SK-N-DZ (cell line): ENCODE data around the gene CUTA. TPM values are rescaled to one million over a fixed set of nuclear protein-coding genes. Genes with fewer than 3 reads are reported as not detected.

Experiments
- DNase-seq: peaks from one replicate; pipeline ENCODE4 v3.0.0-alpha.2; 2015; ENCODE audit warnings: low spot score
- polyA plus RNA-seq, 2 experiments: library from polyadenylated mRNA; depleted of rRNA; stranded (reverse); fragments of >200 nt; gene quantifications; 2 replicates each; pipeline ENCODE4 v1.2.3, GENCODE V29; 2014

Gene CUTA, protein sequence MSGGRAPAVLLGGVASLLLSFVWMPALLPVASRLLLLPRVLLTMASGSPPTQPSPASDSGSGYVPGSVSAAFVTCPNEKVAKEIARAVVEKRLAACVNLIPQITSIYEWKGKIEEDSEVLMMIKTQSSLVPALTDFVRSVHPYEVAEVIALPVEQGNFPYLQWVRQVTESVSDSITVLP
- polyA plus RNA-seq (2014; cell fraction: cytosol; rRNA removed), result 267 and 272 TPM in 2 replicates
- polyA plus RNA-seq (2014; cell fraction: nucleus; rRNA removed), result 200 and 234 TPM in 2 replicates

DNA sequence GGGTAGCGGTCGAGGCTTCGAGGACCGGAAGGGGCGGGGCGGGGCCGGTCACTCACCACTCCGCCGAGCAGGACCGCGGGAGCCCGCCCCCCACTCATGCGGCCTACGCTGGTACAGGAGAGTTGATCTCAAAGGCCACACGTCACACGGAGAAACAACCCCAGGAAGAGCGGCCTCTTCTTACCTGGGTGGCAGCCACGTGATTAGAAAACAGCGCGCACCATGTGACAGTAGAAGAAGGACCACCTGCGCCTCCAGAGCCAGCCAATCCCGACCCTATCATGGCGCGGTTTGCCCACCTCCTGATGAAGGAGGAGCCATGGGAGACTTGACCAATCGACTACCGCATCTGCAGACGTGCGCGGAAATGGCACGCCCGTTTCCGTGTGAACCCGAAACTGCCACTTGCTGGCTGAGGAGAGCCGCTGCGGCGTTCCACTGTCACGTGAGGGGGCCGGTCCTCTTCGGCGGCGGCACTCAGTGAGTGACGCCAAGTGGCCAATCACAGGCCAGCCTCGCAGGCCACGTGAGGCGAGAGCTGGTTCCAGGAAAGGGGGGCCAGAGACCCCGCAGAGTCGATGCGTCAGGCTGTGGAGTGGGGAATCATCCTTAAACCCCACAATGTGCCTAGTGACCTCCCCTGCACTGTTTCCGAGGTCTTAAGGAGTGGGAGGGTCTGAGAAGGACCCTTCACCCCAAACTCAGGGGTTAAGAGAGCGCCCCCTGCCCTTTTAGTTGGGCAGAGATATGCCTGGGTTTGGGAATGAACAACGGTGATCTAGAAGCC lies at the start of gene CUTA:
CUTA (minus strand) TSS at position 205 of the 787 bp plus-strand sequence; CDS start at position 98, 107 bp downstream.
- peak; percentile 99 for DNase-seq

DNA sequence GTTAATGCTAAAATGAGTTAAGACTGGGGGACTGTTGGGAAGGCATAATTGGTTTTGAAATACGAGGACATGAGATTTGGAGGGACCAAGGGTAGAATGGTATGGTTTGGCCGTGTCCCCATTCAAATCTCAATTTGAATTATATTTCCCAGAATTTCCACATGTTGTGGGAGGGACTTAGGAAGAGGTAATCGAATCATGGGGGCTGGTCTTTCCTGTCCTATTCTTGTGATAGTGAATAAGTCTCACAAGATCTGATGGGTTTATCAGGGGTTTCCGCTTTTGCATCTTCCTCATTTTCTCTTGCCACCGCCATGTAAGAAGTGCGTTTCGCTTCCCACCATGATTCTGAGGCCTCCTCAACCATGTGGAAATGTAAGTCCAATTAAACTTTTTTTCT lies 49.2 kb upstream of the CUTA start:
- DNase-seq, result no peak

DNA sequence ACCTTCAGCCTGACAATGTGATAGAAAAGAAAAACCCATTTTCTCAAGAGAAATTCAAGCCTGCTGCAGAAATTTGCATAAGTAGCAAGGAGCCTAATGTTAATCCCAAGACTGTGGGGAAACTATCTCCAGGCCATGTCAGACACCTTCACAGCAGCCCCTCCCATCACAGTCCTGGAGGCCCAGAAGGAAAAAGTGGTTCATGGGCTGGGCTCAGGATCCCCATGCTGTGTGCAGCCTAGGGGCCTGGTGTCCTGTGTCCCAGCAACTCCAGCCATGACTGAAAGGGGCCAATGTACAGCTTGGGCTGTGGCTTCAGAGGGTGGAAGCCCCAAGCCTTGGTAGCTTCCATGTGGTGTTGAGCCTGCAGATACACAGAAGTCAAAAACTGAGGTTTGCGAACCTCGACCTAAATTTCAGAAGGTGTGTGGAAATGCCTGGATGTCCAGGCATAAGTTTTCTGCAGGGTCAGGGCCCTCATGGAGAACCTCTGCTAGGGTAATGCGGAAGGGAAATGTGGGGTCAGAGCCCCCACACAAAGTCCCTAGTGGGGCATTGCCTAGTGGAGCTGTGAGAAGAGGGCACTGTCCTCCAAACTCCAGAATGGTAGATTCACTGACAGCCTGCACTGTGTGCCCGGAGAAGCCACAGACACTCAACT lies 48.3 kb upstream of the CUTA start:
- no peak for DNase-seq

DNA sequence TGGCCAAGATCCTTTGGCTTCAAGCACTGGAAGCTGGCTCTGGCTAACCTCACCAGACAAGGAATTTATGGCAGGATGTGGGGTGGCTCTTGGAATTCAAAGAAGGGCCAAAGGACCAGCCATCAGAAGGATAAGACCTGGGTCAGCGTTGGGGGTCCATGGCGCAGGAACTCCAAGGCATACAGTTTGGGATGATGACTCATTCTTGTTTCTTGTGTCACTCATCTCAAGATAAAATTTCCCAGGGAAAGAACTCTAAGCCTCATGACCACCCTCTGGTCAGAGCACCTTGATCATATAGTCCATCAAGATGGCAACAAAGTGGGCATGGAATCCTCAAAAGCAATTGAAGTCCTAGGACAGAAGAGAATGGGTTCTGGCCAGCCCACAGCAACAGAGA lies 41.3 kb upstream of the CUTA start:
- no peak for DNase-seq

DNA sequence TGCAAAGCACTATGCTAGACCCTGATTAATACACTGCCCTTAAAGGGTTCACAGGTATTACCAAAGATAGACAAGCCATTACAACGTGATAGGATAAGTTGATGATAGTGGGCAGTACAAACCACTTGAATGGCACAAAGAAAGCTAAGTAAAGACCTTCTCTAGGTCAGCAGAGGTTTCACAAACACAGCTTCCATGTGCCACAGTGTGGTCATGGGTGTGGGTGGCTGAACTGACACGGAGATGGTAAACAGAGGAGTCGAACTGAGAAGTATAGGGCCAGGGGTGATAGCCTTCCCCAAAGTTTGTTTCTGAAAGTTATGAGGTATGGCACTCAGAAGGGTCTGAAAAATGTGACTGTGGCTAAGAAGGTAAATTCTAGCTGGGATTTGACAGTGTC lies 40.8 kb upstream of the CUTA start:
- DNase-seq, result no peak

DNA sequence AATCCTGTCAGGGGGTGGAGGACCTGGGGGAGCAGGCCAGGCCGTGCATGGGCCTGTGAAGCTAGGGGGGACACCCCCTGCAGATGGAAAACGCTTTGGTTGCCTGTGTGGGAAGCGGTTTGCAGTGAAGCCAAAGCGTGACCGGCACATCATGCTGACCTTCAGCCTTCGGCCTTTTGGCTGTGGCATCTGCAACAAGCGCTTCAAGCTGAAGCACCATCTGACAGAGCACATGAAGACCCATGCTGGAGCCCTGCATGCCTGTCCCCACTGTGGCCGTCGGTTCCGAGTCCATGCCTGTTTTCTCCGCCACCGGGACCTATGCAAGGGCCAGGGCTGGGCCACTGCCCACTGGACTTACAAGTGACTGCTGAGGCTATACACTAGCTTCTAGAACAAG lies 38.2 kb upstream of the CUTA start:
- no peak for DNase-seq

DNA sequence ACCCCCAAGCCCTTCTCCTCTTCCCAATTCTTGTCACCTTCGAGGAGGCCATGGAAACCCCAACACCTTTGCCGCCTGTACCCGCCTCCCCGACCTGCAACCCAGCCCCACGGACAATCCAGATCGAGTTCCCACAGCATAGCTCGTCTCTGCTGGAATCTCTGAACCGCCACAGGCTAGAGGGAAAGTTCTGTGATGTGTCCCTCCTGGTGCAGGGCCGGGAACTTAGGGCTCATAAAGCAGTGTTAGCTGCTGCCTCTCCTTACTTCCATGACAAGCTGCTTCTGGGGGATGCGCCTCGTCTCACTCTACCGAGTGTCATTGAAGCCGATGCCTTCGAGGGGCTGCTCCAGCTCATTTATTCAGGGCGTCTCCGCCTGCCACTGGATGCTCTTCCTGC lies 37.1 kb upstream of the CUTA start:
- DNase-seq, result no peak

DNA sequence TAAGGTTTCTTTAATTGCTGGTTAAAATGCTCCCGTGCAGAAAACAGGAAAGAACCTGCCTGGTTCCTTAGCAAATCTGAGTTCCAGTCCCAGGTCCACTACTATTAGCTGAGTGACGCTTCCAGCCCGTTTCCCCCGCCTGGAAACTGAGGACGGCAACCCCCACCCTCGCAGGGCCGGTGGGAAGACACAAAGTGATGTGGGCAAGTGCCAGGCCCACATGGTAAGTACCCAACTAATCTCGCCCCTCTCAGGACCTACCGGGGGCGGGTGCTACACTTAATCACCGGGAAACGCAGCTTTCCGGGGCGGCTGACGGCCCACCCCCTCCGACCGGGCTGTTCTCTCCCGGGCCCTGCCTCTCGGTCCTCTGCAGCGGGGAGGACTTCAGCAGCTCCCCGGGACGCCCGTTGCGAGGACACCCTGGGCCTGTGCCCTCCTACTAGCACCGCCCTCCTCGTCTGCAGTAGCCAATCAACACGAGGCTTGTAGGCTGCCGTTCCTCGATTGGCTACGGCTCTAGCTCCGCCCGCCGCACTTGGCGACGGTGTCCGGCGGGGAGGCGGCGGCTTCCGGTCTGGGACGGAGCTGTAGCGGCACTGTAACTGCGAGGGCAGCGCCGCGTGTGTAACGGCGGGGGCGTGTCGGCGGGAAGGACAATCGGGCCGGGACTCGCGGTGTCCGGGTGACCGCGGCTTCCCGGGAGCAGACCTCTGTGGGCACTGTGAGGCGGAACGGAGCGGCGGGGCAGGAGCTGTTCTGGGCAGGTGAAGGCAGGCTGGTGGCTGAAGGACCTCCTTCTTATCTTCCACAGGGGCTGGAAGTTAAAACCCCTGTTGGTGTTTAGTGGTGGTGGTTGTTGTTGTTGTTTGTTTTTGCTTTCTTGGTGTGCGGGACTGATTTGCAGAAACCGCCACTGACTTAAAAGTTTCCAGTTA lies 36.4 kb upstream of the CUTA start, which contains the start of gene ZBTB9:
ZBTB9 (plus strand) TSS at position 568 of the 938 bp plus-strand sequence. CDS start 525 bp downstream, outside the sequence.
- peak; percentile 96 for DNase-seq

DNA sequence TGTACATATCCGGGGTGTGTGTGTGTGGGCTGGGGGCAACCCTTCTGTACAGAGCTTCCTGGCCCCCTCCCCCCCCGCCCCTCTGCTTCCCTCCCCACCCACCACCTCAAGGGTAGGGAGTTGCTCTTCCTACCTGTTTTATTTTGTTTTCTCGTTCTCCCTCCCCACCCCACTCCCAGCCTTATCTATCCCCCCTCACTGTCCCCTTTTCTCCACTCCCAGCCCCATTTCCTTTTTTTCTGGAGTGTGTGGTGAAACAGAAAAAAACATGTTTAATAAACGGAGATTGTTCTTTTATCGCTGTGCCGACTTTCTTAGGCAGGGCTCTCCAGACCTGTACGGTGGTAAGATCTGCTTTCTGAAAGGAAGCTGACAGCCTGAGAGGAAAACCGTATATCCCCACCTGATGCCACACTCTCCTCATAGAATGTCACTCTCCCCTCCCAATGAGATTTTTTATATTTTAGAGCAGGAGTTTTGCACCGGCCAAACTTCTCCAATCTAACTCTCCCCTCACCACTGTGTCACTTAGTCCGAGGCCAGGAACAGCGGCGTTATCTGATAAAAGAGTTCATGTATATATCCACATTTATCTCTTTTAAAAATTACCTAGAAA lies 35.6 kb upstream of the CUTA start:
- DNase-seq, result no peak

DNA sequence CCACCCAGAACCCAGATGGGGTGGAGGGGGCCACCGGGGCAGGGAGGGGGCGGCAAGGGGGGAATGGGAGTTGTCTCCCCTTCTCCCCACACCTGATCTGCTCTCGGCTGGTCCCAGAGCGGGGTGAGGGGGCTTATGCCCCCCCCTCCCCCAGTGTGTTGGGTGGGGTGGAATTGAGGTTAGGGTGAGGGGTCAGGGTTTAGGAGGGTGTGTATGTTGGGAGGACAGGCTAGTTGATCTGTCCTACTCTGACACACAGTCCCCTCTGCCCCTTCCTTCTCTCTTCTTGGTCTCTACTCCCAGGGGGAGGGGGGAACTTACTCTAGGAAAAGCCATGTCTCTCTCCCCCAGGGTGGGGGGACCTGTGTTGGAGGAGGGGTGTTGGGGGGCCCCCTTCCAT lies 34.6 kb upstream of the CUTA start:
- DNase-seq, result no peak

DNA sequence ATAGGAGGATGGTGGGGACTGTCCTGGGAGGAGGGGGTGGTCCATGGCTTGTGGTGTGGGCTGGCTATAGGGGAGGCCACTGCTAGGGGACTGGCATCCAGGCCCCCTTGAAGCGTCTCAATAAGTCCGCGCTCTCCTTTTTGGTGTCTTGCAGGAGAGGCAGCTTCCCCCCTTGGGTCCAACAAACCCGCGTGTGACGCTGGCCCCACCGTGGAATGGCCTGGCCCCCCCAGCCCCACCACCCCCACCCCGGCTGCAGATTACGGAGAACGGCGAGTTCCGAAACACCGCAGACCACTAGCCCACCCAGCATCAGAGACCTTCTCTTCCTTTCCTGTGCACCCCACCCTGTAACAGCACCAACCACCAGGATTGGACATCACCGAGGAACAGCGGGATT lies 33.7 kb upstream of the CUTA start:
- DNase-seq, result no peak

DNA sequence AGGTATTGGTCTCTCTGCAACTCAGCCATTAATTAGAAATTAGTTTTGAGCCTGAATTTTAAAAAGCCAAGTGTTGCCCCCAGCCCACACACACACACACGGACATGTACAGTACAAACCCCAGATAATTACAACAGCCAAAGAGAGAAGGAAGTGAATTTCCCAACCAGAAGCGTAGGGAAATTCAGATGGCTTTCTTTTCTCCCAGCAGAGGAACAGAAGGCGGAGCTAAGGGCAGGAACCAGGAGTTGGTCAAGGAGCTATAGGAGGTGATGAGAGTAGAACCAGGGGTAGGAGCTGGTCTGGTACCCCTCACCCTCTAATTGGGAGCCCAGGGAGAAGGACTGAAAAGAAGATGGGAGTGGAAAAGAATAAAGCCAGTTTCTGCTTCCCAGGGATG lies 32.5 kb upstream of the CUTA start:
- DNase-seq, result no peak

DNA sequence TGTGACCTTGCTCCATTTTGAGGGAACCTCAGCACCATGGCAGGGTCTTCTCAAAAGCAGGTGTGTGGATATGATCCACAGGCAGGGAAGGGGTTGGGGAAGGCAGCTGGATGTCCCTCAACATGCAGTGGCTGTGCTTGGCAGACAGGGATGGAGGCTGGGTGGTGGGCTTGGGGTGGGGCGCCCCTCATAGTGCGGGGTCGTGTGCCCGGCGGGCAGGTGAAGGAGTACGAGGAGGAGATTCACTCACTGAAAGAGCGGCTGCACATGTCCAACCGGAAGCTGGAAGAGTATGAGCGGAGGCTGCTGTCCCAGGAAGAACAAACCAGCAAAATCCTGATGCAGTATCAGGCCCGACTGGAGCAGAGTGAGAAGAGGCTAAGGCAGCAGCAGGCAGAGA lies 28.4 kb upstream of the CUTA start:
- no peak for DNase-seq

DNA sequence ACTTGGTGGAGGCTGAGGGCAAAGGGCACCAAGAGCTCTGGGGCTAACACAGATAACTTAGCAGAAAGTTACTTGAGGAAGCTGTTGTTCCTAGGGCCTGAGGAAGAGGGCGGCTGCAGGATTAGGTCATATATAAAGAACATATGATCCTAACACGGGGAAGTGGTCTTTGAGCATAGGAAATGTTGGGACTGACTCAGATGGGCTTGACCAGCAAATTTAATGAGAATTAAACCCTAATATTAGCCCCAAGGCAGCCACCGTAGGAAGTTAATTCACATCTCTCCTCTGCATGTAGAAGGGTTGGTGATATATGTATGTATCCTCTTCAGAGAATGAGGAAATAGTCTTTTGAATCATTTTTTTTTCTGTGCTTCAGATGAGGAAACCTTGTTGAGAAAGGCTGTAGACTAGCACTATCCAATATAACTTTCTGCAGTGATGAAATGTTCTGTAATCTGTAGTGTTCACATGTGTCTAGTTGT lies 27.3 kb upstream of the CUTA start:
- no peak for DNase-seq

DNA sequence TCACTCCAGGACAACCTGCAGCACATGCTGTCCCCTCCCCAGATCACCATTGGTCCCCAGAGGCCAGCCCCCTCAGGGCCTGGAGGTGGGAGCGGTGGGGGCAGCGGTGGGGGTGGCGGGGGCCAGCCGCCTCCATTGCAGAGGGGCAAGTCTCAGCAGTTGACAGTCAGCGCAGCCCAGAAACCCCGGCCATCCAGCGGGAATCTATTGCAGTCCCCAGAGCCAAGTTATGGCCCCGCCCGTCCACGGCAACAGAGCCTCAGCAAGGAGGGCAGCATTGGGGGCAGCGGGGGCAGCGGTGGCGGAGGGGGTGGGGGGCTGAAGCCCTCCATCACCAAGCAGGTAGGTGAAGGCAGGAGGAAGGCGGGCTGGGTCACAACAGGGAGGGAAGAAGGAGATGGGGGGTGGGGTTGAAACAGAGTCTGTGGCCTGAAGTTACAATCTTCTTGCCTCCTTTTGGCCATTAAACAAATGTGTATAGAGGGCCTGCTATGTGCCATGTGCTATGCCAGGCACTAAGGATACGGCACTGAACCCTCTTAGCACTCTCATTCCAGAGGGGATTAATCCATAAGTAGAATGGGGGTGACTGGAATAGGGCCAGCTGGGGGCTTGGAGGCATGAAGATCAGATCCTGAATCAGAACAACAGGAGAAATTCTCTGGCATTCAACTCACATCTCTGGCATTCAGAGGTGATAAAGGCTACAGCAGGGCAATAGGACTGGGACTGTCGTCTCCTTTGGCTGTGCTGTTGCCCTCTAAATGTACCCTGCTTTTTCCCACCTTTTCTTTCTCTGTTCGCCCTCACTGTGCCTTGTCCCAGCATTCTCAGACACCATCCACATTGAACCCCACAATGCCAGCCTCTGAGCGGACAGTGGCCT lies 26.0 kb upstream of the CUTA start:
- no peak for DNase-seq

DNA sequence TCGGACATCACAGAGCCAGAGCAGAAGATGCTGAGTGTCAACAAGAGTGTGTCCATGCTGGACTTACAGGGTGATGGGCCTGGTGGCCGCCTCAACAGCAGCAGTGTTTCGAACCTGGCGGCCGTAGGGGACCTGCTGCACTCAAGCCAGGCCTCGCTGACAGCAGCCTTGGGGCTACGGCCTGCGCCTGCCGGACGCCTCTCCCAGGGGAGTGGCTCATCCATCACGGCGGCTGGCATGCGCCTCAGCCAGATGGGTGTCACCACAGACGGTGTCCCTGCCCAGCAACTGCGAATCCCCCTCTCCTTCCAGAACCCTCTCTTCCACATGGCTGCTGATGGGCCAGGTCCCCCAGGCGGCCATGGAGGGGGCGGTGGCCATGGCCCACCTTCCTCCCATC lies 25.1 kb upstream of the CUTA start:
- DNase-seq, result no peak

DNA sequence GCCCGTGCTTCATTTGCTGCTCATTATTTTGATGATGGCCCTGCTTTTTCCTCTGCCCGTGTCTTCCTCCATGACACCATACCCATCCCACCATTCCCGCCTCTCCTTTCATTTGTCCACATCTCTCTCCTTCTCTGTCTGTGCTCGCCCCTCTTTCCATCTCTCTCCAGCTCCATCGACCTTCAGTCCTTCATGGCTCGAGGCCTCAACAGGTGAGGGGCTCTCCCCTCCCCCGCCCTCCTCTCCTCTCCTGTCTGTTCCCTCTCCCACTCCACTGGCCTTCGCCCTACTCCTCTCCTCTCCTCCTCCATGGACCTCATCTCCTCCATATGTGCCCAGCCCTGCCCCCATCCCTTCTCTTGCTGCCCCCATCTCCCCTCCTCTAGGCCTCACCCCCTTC lies 24.4 kb upstream of the CUTA start:
- DNase-seq, result no peak

DNA sequence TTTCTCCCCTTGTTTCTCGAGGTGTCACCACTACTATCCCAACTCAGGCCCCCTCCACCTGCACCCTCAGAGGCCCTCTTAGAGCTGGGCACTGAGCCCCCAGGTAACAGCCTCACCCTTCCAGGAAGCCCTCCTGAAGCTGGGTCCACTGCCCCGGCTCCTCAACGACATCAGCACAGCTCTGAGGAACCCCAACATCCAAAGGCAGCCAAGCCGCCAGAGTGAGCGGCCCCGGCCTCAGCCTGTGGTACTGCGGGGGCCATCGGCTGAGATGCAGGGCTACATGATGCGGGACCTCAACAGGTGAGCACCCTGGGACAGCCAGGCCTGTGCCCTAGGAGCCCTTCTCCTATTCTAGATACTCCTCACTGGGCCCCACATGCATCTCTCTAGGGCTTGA lies 23.6 kb upstream of the CUTA start:
- no peak for DNase-seq

DNA sequence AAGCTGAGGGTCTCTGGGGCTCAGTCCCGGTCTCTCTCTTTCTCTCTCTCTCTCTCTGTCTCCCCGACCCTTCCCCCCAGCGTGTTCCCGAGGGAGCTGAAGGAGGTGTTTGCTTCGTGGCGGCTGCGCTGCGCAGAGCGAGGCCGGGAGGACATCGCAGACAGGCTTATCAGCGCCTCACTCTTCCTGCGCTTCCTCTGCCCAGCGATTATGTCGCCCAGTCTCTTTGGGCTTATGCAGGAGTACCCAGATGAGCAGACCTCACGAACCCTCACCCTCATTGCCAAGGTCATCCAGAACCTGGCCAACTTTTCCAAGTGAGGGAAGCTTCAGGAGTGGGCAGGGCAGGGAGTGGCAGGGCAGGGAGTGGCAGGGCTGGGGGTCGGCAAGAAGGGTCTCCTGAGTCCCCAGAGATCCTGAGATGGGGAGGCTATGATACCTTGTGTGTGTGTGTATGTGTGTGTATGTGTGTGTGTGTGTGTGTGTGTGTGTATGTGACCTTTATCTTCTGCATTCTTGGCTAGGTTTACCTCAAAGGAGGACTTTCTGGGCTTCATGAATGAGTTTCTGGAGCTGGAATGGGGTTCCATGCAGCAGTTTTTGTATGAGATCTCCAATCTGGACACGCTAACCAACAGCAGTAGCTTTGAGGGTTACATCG lies 22.9 kb upstream of the CUTA start:
- no peak for DNase-seq
